Fibroblast of skin of abdomen (primary cell): ENCODE data around the gene GAS6.

Source experiments
- DNase-seq: peaks from one replicate; pipeline ENCODE4 v3.0.0-alpha.2; 2013

Gene GAS6

GRCh38 chr13:113887700-113888201 is 23.9 kb upstream of the GAS6 start:
- no peak for DNase-seq

GRCh38 chr13:113886561-113887112 is 22.8 kb upstream of the GAS6 start:
- no peak for DNase-seq

GRCh38 chr13:113884821-113885220 is 20.9 kb upstream of the GAS6 start:
- no peak for DNase-seq

- DNase-seq = no peak
Observed at GRCh38 chr13:113883921-113884804, 20.3 kb upstream of the GAS6 start.

DNA sequence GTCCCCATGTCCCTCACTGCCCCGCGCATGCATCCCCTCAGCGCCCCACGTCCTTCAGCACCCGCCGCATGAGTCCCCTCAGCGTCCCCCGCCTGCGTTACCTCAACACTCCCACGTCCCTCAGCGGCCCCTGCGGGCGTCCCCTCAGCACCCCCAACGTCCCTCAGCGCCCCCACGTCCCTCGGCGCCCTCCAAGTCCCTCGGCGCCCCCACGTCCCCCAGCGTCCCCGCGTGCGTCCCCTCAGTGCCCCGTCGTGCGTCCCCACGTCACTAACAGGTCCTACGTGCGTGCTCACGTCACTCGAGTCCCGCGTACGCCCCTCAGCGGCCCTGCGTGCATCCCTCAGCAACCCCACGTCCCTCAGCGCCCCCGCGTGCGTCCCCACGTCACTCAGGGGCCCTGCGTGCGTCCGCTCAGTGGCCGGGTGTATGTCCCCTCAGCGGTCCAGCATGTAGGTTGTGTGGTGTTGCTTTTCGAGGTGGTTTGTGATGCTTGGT is 19.5 kb upstream of the GAS6 start:
- no peak for DNase-seq

- no peak for DNase-seq
Observed at GRCh38 chr13:113882716-113883115, 18.8 kb upstream of the GAS6 start.

DNA sequence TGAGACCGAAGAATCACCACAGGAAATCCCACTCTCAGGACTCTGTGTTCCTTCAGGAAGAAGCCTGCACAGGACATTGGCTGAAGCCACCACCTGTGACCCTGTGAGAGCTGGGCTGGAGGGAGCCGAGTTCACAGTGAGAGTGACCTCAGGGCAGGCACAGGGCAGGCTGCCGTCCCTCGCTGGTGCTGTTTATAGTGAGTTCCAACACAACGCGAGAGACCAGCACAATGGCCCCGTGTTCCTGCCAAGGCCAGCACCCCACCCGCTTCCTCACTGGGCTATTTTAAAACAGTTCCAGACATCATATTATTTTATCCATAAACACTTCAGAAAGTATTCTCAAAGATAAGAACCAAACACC is 18.4 kb upstream of the GAS6 start:
- no peak for DNase-seq

- no peak for DNase-seq
Observed at GRCh38 chr13:113881614-113882266, 17.9 kb upstream of the GAS6 start.

DNA sequence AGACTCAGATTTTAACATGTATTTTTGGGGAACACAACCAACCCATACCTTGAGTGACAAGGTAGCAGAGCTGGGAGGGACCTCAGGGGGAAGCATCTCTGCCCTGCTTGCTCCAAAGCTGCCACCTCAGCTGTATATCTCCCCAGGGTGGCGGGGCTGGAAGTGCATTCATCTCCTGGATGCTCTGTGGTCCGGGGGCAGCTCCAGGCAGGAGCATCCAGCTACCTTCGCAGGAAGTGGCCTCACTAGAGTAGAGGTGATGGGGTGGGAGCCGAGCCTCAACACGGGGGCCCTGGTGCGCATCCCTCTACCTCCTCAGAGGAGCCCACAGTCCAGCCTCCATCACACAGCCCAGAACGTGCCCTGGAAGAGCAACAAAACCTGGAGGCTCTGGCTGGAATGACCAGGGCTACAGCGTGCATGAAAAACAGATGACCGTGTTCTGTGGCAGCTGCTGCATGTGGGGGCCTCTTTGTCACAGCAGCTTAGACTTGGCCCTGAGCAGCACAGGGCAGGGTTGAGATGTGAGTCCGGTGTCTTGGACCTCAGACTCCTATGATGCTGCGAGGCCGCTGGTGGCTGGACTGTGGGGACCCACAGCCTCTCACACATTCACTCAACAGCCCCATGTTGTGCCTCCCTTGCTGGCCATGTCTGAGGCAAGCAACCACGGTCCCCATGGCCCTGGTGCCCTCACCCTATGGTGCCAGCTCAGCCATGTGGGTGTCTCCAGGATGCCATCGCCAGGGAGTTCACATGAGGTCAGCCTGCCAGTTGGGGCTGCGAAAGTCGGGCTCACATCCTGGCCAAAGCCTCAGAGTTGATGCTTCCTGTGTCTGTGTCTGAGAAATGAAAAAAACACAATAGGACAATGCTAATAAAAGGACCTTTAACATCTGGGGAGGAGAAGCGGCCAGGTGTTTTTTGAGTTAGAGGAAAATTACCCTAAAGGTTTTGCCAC is 17.1 kb upstream of the GAS6 start:
- DNase-seq = no peak

DNA sequence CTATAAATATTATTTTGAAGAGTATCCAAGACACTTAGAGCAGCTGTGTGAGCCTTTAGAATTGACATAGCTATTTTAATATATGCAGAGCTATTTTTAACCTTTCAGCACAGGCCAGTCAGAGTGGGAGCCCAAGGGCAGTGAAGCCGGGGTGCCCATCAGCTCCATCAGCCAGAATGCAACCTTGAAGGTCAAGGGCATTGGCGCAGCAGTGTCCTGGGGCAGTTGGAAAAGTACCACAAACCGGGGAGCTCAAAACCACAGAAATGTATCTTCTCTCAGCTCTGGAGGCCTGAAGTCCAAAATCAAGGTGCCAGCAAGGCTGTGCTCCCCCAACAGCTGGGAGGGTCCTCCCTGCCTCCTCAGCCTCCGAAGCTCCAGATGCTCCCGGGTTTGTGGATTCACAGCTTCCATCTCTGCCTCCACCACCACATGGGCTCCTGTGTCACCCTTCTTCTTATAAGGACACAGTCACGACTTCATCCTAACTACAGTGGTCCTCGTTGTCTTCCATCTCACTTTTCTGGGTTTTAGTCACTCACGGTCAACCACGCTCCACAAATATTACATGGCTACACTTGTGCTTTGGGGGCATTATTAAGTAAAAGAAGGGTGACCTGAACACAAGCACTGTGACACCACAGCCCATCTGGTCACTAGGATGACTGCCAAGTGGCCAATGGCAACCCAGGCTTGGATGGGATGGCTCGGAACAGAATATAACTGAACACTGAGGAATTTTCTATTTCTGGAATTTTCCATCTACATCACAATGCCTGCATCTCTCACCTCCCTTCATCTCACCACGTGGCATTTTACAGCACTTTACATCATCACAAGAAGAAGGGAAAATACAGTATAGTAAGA is 15.9 kb upstream of the GAS6 start:
- DNase-seq = no peak

DNA sequence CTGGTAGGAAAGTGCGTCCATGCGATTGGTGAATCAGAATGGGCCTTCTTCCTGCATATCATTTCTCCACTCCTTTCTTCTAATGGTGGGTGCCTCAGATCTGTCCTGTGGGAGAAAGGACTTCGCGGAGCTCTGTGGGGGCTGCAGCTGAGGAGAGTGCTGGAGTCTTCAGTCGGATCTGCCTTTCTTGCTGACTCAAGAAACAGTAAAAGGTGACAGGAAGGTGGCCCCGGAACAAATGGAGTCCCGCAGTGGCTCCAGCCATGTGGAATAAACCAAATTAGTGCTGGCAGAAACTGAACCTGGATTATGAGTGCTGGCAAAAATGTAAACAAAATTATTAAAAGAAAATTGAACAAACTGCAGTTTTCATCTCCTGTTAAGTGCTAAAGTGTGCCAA is 15.1 kb upstream of the GAS6 start:
- DNase-seq = no peak

DNA sequence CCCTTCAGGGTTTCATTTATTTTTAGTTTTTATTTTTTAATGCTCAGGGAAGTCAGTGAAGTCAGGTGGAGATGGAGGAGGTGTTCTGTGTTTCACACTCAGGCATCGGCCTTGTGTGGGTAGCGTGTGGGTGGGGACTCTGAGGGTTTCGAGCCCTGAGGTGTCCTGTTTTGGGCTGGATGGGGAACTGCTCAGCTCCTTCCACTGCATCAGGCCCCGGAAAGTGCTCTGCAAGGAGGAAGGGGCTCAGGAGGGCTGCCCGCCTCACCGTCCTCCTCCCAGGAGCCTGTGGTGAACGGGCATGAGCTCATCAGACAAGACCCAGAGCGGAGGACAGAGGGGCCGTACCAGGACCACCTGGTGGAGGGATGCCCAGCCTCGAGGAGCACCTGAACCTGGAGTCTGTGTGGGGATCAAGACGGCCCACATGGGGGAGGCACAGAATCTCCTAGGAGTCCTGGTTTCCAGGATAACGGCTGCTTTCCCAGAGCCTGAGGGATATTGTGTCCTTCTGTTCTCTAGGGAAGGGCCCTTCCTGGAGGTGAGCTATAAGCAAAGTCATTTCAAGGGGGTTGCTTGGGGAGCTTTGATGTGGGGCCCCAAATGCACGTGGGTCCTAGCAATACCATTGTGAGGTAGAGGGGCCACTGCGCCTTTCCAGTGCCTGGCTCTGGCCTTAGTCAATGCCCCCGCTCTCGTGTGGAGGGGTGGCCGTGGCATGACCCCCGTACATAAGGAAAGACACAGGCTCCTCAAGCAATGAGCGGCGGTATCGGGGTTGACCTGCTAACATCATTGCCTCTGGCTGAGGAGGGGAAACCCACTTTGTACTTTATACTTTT is 13.5 kb upstream of the GAS6 start:
- no peak for DNase-seq

GRCh38 chr13:113876346-113877148 is 12.7 kb upstream of the GAS6 start:
- no peak for DNase-seq

DNA sequence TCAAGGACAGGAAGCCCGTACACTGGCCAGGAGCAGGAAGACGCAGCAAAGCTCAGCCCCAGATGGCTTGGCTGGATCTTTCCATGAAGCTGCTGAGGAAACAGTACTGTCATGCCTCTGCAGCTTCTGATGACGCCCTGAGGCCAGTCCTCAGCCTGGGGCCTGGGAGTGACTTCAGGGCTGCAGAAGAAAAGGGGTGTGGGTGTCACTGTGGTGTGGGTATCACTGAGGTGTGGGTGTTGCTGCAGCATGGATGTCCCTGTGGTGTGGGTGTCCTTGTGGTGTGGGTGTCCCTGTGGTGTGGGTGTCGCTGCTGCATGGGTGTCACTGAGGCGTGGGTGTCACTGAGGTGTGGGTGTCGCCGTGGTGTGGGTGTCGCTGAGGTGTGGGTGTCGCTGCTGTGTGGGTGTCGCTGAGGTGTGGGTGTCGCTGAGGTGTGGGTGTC is 12.0 kb upstream of the GAS6 start:
- DNase-seq = no peak

- no peak for DNase-seq
Observed at GRCh38 chr13:113875429-113875815, 11.5 kb upstream of the GAS6 start.

DNA sequence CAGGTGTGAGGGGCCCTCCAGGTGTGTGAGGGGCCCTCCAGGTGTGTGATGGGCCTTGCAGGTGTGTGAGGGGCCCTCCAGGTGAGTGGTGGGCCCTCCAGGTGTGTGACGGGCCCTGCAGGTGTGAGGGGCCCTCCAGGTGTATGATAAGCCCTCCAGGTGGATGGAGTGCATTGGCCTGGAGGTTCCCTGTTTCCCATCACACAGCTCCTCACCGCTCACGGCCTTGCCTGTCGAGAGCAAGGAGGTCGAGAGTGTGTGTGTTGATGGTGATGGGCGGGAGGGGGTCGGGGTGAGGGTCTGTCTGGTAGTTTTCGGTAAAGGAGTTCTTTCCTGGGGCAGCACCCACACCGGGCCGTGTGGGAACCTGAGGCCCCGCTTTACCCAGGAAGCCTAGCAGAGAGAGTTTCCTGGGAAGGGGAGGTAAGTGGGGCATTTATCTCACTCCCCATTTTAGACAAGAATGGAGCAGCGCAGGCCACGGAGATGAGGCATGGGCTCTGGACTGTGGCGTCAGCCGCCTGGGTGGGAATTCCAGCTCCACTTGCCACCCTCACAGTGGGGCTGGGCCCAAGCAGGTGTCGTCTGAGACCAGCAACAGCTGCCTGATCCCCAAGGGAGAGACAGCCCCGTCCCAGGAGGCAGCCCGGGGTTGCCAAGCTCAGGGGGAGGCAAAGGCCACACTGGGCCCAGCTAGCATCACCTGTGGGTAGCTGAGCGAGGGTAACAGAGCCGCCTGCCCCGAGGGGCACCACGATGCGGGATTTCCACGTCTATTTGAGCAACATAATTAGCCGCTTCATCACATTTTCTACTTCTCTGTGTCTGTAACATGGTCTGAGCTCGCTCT is 10.9 kb upstream of the GAS6 start:
- DNase-seq = no peak

GRCh38 chr13:113874177-113874576 is 10.3 kb upstream of the GAS6 start:
- DNase-seq = no peak

GRCh38 chr13:113869263-113869662 is 5.4 kb upstream of the GAS6 start:
- DNase-seq = no peak
